Transverse colon (tissue), 3 donors: Measurements from ENCODE around the gene TAS2R38.

ENCODE experiments used
- CTCF ChIP-seq, 5 experiments: fragments of 200-600 bp in 3 of 5; fragments of 450-650 bp in 2 of 5; sonication (generic) in 3 of 5; IDR thresholded peaks; 1 replicate in 2 of 5; 2 replicates in 3 of 5; pipeline ENCODE4 v1.5.1; 2016 to 2017; ENCODE audit warnings: antibody characterized with exemption in 5 of 5, inconsistent platforms in 3 of 5, mild to moderate bottlenecking in 2 of 5, moderate library complexity in 1 of 5
- POLR2A ChIP-seq: fragments of 450-650 bp; IDR thresholded peaks from one replicate; pipeline ENCODE4 v1.6.1; 2016; ENCODE audit warnings: antibody characterized with exemption, mild to moderate bottlenecking, moderate library complexity

- TF ChIP-seq CTCF (IDR thresholded peaks at IDR 0.05) (no peak), POLR2A (no peak)
Measured at GRCh38 chr7:141945356-141945755, 28.2 kb downstream of the TAS2R38 start.
